ENCODE data around the gene PKNOX2. TPM values are rescaled to one million over a fixed set of nuclear protein-coding genes. Genes with fewer than 3 reads are reported as not detected.

Gene PKNOX2
- total RNA-seq, 1 donor from 2014 or later: not detected

GRCh38 chr11:125180413-125181305 is 16.1 kb downstream of the PKNOX2 start:
- intact Hi-C loops (cut with micrococcal nuclease): no loop called here
- POLR2A ChIA-PET: no interaction called here

GRCh38 chr11:125182573-125182972 is 18.0 kb downstream of the PKNOX2 start:
- no peak for TF ChIP-seq CTCF (IDR thresholded peaks at IDR 0.05)
- Mint-ChIP-seq H3K27me3 (peaks cover 20% of the 10 kb centered on the region), H3K4me3 (no peak overlapping the region), H3K27ac (no peak overlapping the region), H3K9me3 (peaks cover 4% of the 10 kb centered on the region), H3K36me3 (ENCODE audit: low read depth) (no peaks in the 10 kb centered on the region), H3K4me1 (no peaks in the 10 kb centered on the region)
- ChIA-PET POLR2A (no interaction called here), CTCF (no interaction called here)
- intact Hi-C loops (cut with micrococcal nuclease): no loop called here
- no peak for DNase-seq
- ATAC-seq (ENCODE audit: low read depth): no peak

More at GRCh38 chr11:125180413-125181305, 16.1 kb downstream of the PKNOX2 start:
- H3K27me3 Mint-ChIP-seq: peaks cover 29% of the 10 kb centered on the region
- H3K4me3 Mint-ChIP-seq: no peak overlapping the region
- no peaks in the 10 kb centered on the region for H3K9me3 Mint-ChIP-seq
- no peak overlapping the region for H3K27ac Mint-ChIP-seq
- H3K36me3 Mint-ChIP-seq (ENCODE audit: low read depth): no peaks in the 10 kb centered on the region
- H3K4me1 Mint-ChIP-seq: no peaks in the 10 kb centered on the region
- ATAC-seq (ENCODE audit: low read depth): no peak
- no peak for DNase-seq
- TF ChIP-seq CTCF (IDR thresholded peaks at IDR 0.05): no peak
- CTCF ChIA-PET: no interaction called here

- Mint-ChIP-seq H3K27me3 (peaks cover 24% of the 10 kb centered on the region), H3K4me3 (no peak overlapping the region), H3K4me1 (no peaks in the 10 kb centered on the region), H3K27ac (no peak overlapping the region), H3K36me3 (ENCODE audit: low read depth) (no peaks in the 10 kb centered on the region), H3K9me3 (peaks cover 4% of the 10 kb centered on the region)
- DNase-seq (no peak), ATAC-seq (ENCODE audit: low read depth) (no peak)
- no peak for TF ChIP-seq CTCF (IDR thresholded peaks at IDR 0.05)
- intact Hi-C loops (cut with micrococcal nuclease): no loop called here
- POLR2A ChIA-PET: no interaction called here
- CTCF ChIA-PET: no interaction called here
These were observed 19.1 kb downstream of the PKNOX2 start for GRCh38 chr11:125183641-125184040.

- H3K4me1 Mint-ChIP-seq: no peaks in the 10 kb centered on the region
These were observed 23.5 kb downstream of the PKNOX2 start for GRCh38 chr11:125188021-125188420.

More at GRCh38 chr11:125188021-125188420, 23.5 kb downstream of the PKNOX2 start:
- intact Hi-C loops (cut with micrococcal nuclease): no loop called here
- CTCF ChIA-PET: interaction anchor here (1.6 kb wide), 1 partner anchor 14 kb away, joined by 3 read pairs; no protein-coding TSS in a partner anchor
- ATAC-seq (ENCODE audit: low read depth): no peak
- Mint-ChIP-seq H3K36me3 (ENCODE audit: low read depth) (no peaks in the 10 kb centered on the region), H3K9me3 (peaks cover 4% of the 10 kb centered on the region), H3K27me3 (peaks cover 47% of the 10 kb centered on the region), H3K4me3 (no peak overlapping the region), H3K27ac (no peak overlapping the region)
- no peak for DNase-seq
- TF ChIP-seq CTCF (IDR thresholded peaks at IDR 0.05): no peak
- POLR2A ChIA-PET: no interaction called here
